Measurements from ENCODE around the gene EBF3.

DNA sequence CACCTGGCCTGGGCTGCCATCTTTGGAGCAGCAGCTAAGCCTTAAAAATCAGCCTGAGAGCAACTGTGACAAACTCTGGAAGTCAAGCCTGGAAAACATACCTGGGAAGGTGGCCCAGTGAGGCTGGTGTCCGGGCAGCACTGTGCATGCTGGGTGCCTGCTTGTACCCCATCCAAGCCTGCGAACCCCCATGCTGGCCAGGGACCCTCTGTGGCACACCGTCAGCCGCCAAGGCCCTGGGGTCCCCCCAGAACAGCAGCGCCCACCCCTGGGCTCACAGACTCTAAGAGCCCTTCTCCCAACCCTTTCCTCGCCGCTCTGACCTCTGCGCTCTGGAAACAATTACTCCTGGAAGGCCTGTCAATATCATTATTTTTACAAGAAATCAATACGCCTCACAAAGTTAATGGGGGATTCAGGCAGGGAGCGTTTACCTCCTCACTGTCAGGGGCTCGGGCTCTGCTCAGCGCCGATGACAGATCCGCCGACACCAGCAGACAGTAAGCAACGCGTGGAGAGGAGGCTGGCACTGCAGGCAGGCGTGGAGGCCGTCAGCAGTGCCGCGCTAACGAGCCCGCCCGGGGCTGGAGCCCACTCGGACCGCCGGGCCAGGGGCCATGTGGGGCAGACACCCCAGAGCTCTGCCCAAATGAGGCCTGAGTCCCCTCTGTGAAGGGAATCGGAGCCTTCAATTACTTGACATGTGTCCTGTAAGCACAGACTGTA lies 54.4 kb downstream of the EBF3 start:
- TF ChIP-seq, protein P1, sequence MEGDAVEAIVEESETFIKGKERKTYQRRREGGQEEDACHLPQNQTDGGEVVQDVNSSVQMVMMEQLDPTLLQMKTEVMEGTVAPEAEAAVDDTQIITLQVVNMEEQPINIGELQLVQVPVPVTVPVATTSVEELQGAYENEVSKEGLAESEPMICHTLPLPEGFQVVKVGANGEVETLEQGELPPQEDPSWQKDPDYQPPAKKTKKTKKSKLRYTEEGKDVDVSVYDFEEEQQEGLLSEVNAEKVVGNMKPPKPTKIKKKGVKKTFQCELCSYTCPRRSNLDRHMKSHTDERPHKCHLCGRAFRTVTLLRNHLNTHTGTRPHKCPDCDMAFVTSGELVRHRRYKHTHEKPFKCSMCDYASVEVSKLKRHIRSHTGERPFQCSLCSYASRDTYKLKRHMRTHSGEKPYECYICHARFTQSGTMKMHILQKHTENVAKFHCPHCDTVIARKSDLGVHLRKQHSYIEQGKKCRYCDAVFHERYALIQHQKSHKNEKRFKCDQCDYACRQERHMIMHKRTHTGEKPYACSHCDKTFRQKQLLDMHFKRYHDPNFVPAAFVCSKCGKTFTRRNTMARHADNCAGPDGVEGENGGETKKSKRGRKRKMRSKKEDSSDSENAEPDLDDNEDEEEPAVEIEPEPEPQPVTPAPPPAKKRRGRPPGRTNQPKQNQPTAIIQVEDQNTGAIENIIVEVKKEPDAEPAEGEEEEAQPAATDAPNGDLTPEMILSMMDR (IDR thresholded peaks at IDR 0.05) = no peak
- TF ChIP-seq POLR2A (IDR thresholded peaks at IDR 0.05) = no peak

Data from sigmoid colon (tissue), 3 donors.